GM12873 (cell line): ENCODE results near the gene FILIP1L.

ENCODE experiments used
- CTCF ChIP-seq: IDR thresholded peaks from 2 replicates; pipeline ENCODE4 v1.5.1; 2012; ENCODE audit warnings: low read depth, mild to moderate bottlenecking, moderate library complexity, low read length, control low read depth; ENCODE audit not compliant: insufficient read depth; ENCODE audit errors: missing control alignments

FILIP1L gene

GRCh38 chr3:100079328-100079727 lies 35.0 kb downstream of the FILIP1L start:
- no peak for TF ChIP-seq CTCF

- no peak for TF ChIP-seq CTCF
Measured at GRCh38 chr3:100076731-100077529, 37.4 kb downstream of the FILIP1L start.

- TF ChIP-seq CTCF, result no peak
Measured at GRCh38 chr3:100075851-100076730, 38.2 kb downstream of the FILIP1L start.

- TF ChIP-seq CTCF, result no peak
Measured at GRCh38 chr3:100075196-100075595, 39.1 kb downstream of the FILIP1L start.

- no peak for TF ChIP-seq CTCF
Measured at GRCh38 chr3:100073714-100074307, 40.5 kb downstream of the FILIP1L start.

- no peak for TF ChIP-seq CTCF
Measured at GRCh38 chr3:100073049-100073713, 41.1 kb downstream of the FILIP1L start.
